Heart left ventricle (tissue), 13 donors: ENCODE results near the gene WNT11.

Experiments
- CTCF ChIP-seq, 12 donors: fragments of 200-600 bp; sonication (generic) in 4 of 12; IDR thresholded peaks; one replicate each; pipeline versions ENCODE4 v1.5.0 to v1.8.0; 2018 to 2022; ENCODE audit warnings: antibody characterized with exemption in 12 of 12, mild to moderate bottlenecking in 5 of 12
- POLR2A ChIP-seq, 2 donors: fragments of 450-650 bp; IDR thresholded peaks; one replicate each; pipeline ENCODE4 v1.6.1; 2017; ENCODE audit warnings: antibody characterized with exemption in 2 of 2, mild to moderate bottlenecking in 2 of 2, moderate library complexity in 2 of 2
- donor health status: ischemic (EF 13 %, LVEDD 7.1; RV severe dilation, severe dysfunction).
- donor health status: DM: no; HTN: yes; CAD: no.
- donor health status: DM: no; HTN: no; CAD: no.
- donor health status: ischemic (EF 25% LVEDD 6.9; RV normal size, moderate dysfunction).
- donor health status: ischemic (EF 25% LVEDD 5.7; RV mildly dilated, moderate dysfunction).
- donor health status: ischemic (EF 35%, LVEDD 5.7; RV mildly dilated, moderate dysfunction).
- donor health status: nonischemic (EF 11% LVEDD 7.7; RV severe dilation, severe dysfunction).
- donor health status: DM: yes; HTN: yes; CAD: no.
- donor health status: PGD.
- donor health status: ischemic (EF 29% LVEDD 5.4; RV normal size, mild dysfunction).
- donor health status: nonischemic (EF 23%, LVEDD 6.1; RV moderate dilation, normal function).

GRCh38 chr11:76224461-76225121 is 18.3 kb upstream of the WNT11 start:
- no peak for TF ChIP-seq CTCF (IDR thresholded peaks at IDR 0.05)
- no peak for TF ChIP-seq POLR2A (IDR thresholded peaks at IDR 0.05)
